IMR-90 (cell line): ENCODE data around the gene TSC1. TPM values are rescaled to one million over a fixed set of nuclear protein-coding genes. Genes with fewer than 3 reads are reported as not detected.

Experiments used
- ATAC-seq: fragments of 200-7000 bp; cut with Tn5 transposase; 2 replicates; pipeline ENCODE4 v1.9.1; 2020; ENCODE audit warnings: low read depth, mild to moderate bottlenecking, moderate library complexity
- BruUV-seq: library from RNA; stranded (reverse); fragments of 400-500 nt; replicated peaks from 2 replicates; lab custom pipeline; 2021; lab: Mats Ljungman, UMichigan
- CTCF ChIA-PET: fragments of 300-600 bp; formaldehyde crosslinking; extraction: SDS; loops from one replicate; lab custom pipeline; 2021; ENCODE audit warnings: antibody characterized with exemption; lab: Yijun Ruan, JAX
- POLR2A ChIA-PET: fragments of 300-600 bp; sonication (Branson Sonifier 250); formaldehyde crosslinking; loops from one replicate; lab custom pipeline; 2022; ENCODE audit warnings: antibody characterized with exemption; ENCODE audit not compliant: unreplicated experiment; lab: Charles Lee
- DNase-seq: peaks from one replicate; pipeline ENCODE4 v3.0.0; 2013
- H2AFZ ChIP-seq: replicated peaks from 2 replicates; pipeline ENCODE3; 2013; ENCODE audit warnings: low read length, mild to moderate bottlenecking; ENCODE audit not compliant: poor library complexity
- H2AK5ac ChIP-seq: 2 replicates; pipeline ENCODE4 v1.6.1; 2013; ENCODE audit warnings: low read depth, low read length, inconsistent platforms
- H2AK9ac ChIP-seq: replicated peaks from 2 replicates; pipeline ENCODE3; 2013; ENCODE audit warnings: mild to moderate bottlenecking, low read depth, low read length, moderate library complexity; ENCODE audit not compliant: poor library complexity
- H2BK120ac ChIP-seq: 2 replicates; pipeline ENCODE4 v1.6.1; 2013; ENCODE audit warnings: low read depth, low read length, inconsistent platforms
- H2BK15ac ChIP-seq: 3 replicates; pipeline ENCODE4 v1.6.1; 2013; ENCODE audit warnings: low read depth, low read length, inconsistent platforms
- H2BK20ac ChIP-seq: 2 replicates; pipeline ENCODE4 v1.6.1; 2013; ENCODE audit warnings: low read depth, mild to moderate bottlenecking, inconsistent platforms, low read length, moderate library complexity
- H2BK5ac ChIP-seq: 2 replicates; pipeline ENCODE4 v1.6.1; 2013; ENCODE audit warnings: mild to moderate bottlenecking, low read depth, low read length, inconsistent platforms; ENCODE audit not compliant: poor library complexity, severe bottlenecking
- H3K14ac ChIP-seq: replicated peaks from 2 replicates; pipeline ENCODE4 v1.6.1; 2013; ENCODE audit warnings: low read depth, low read length, inconsistent platforms
- H3K18ac ChIP-seq: 2 replicates; pipeline ENCODE4 v1.6.1; 2013; ENCODE audit warnings: low read depth, low read length, control low read depth
- H3K23ac ChIP-seq: 2 replicates; pipeline ENCODE4 v1.6.1; 2013; ENCODE audit warnings: low read depth, low read length, inconsistent platforms
- H3K27ac ChIP-seq: 2 replicates; pipeline ENCODE4 v1.5.1; 2013; ENCODE audit warnings: mild to moderate bottlenecking, control low read depth, low read length; ENCODE audit not compliant: insufficient read depth
- H3K27me3 ChIP-seq: 2 replicates; pipeline ENCODE4 v1.6.1; 2013; ENCODE audit warnings: low read length; ENCODE audit not compliant: control insufficient read depth, insufficient read depth
- H3K36me3 ChIP-seq: 2 replicates; pipeline ENCODE4 v1.6.1; 2013; ENCODE audit warnings: low read length, mixed read lengths; ENCODE audit not compliant: control insufficient read depth, insufficient read depth
- H3K4ac ChIP-seq: 2 replicates; pipeline ENCODE4 v1.6.1; 2013; ENCODE audit warnings: low read depth, low read length, inconsistent platforms
- H3K4me1 ChIP-seq: 2 replicates; pipeline ENCODE4 v1.6.1; 2013; ENCODE audit warnings: low read length, mixed read lengths; ENCODE audit not compliant: control insufficient read depth, insufficient read depth
- H3K4me2 ChIP-seq: 2 replicates; pipeline ENCODE4 v1.6.1; 2013; ENCODE audit warnings: low read depth, mild to moderate bottlenecking, control low read depth, low read length, moderate library complexity
- H3K4me3 ChIP-seq: 2 replicates; pipeline ENCODE4 v1.5.1; 2013; ENCODE audit warnings: low read depth, mild to moderate bottlenecking, control low read depth, low read length, moderate library complexity; ENCODE audit not compliant: insufficient read depth
- H3K56ac ChIP-seq: 2 replicates; pipeline ENCODE4 v1.6.1; 2013; ENCODE audit warnings: low read length, inconsistent platforms; ENCODE audit not compliant: insufficient read depth; ENCODE audit errors: extremely low read depth
- H3K79me1 ChIP-seq, 2 experiments: 2 replicates each; pipeline ENCODE4 v1.6.1; 2013; ENCODE audit warnings: low read length in 2 of 2, inconsistent platforms in 1 of 2, low read depth in 1 of 2
- H3K9ac ChIP-seq: 2 replicates; pipeline ENCODE4 v1.6.1; 2013; ENCODE audit warnings: low read depth, low read length, control low read depth
- H3K9me1 ChIP-seq: 2 replicates; pipeline ENCODE4 v1.6.1; 2013; ENCODE audit warnings: low read length, inconsistent platforms; ENCODE audit not compliant: insufficient read depth
- H3K9me3 ChIP-seq: 2 replicates; pipeline ENCODE4 v1.6.1; 2013; ENCODE audit warnings: low read length; ENCODE audit not compliant: control insufficient read depth, insufficient read depth
- H4K20me1 ChIP-seq: 2 replicates; pipeline ENCODE4 v1.6.1; 2013; ENCODE audit warnings: low read length, inconsistent platforms; ENCODE audit not compliant: insufficient read depth
- H4K5ac ChIP-seq: 2 replicates; pipeline ENCODE4 v1.6.1; 2013; ENCODE audit warnings: mild to moderate bottlenecking, low read depth, low read length, control low read depth
- H4K8ac ChIP-seq, 2 experiments: 2 replicates each; pipeline ENCODE4 v1.6.1; 2013; ENCODE audit warnings: low read depth in 2 of 2, low read length in 2 of 2, control low read depth in 1 of 2, inconsistent platforms in 1 of 2
- H4K91ac ChIP-seq: 2 replicates; pipeline ENCODE4 v1.6.1; 2013; ENCODE audit warnings: low read depth, low read length, inconsistent platforms; ENCODE audit not compliant: insufficient read depth
- CEBPB ChIP-seq: IDR thresholded peaks from 2 replicates; pipeline ENCODE4 v1.6.1; 2012; ENCODE audit warnings: low read depth, low read length, improper control_type of control experiment
- CHD1 ChIP-seq: IDR thresholded peaks from 2 replicates; pipeline ENCODE4 v1.6.1; 2012; ENCODE audit warnings: low read depth, low read length, improper control_type of control experiment
- FOS ChIP-seq: fragments of 150-350 bp; IDR thresholded peaks from 2 replicates; pipeline ENCODE4 v1.6.1; 2016; ENCODE audit warnings: low read depth, low read length
- MAFK ChIP-seq: IDR thresholded peaks from 2 replicates; pipeline ENCODE4 v1.6.1; 2012; ENCODE audit warnings: low read depth, low read length, improper control_type of control experiment
- MAZ ChIP-seq: IDR thresholded peaks from 2 replicates; pipeline ENCODE4 v1.6.1; 2012; ENCODE audit warnings: low read depth, mild to moderate bottlenecking, low read length, improper control_type of control experiment, moderate library complexity, borderline replicate concordance
- MXI1 ChIP-seq: IDR thresholded peaks from 2 replicates; pipeline ENCODE4 v1.6.1; 2012; ENCODE audit warnings: low read depth, mild to moderate bottlenecking, low read length, moderate library complexity, borderline replicate concordance
- NFE2L2 ChIP-seq: fragments of 150-350 bp; IDR thresholded peaks from 2 replicates; pipeline ENCODE4 v1.6.1; 2016; ENCODE audit warnings: low read depth, mild to moderate bottlenecking, low read length
- RFX5 ChIP-seq: IDR thresholded peaks from 2 replicates; pipeline ENCODE4 v1.8.0; 2012; ENCODE audit warnings: low read depth, mild to moderate bottlenecking, low read length, moderate library complexity
- SMC3 ChIP-seq: fragments of 150-350 bp; IDR thresholded peaks from 2 replicates; pipeline ENCODE4 v1.6.1; 2016; ENCODE audit warnings: low read depth, mild to moderate bottlenecking, antibody characterized with exemption, low read length, moderate library complexity
- USF2 ChIP-seq: fragments of 150-350 bp; IDR thresholded peaks from 2 replicates; pipeline ENCODE4 v1.6.1; 2017; ENCODE audit warnings: mild to moderate bottlenecking, antibody characterized with exemption, low read length, low read depth
- WGBS, 2 experiments: methylation state at CpG; one replicate each; pipeline versions ENCODE4 v1.1.5 to v1.1.7; 2013; ENCODE audit warnings: missing lambda C conversion rate in 2 of 2; ENCODE audit not compliant: insufficient read length in 1 of 2; ENCODE audit errors: extremely low coverage in 2 of 2; 5-methylcytosine and 5-hydroxymethylcytosine counted together
- dilution Hi-C: fragments of 300-500 bp; cut with HindIII; formaldehyde crosslinking; loops from one replicate; pipeline ENCODE4 v1.14.3; 2018; ENCODE audit warnings: low sequenced_read_pairs; ENCODE audit not compliant: unreplicated experiment
- in situ Hi-C: fragments of 300-500 bp; cut with MboI; formaldehyde crosslinking; loops from 3 replicates; pipeline ENCODE4 v1.14.3; 2019; ENCODE audit warnings: low sequenced_read_pairs, inconsistent platforms, mixed read lengths
- intact Hi-C: fragments of 100-400 bp; cut with micrococcal nuclease; formaldehyde crosslinking; loops from 2 replicates; pipeline ENCODE4 v1.10.0; 2022
- polyA plus RNA-seq, 3 experiments: library from polyadenylated mRNA; depleted of rRNA; stranded (reverse); fragments of >200 nt; gene quantifications; 2 replicates each; pipeline ENCODE4 v1.2.3, GENCODE V29; 2012; ENCODE audit warnings: low replicate concordance in 1 of 3
- total RNA-seq: library from RNA; depleted of rRNA; stranded (reverse); fragments of >200 nt; gene quantifications from 2 replicates; pipeline ENCODE4 v1.2.3, GENCODE V29; 2012
- TF ChIP-seq, protein P1 (sequence below): fragments of 150-350 bp; IDR thresholded peaks from 2 replicates; pipeline ENCODE4 v1.6.1; 2016; ENCODE audit warnings: low read depth, mild to moderate bottlenecking, low read length, moderate library complexity, borderline replicate concordance
- TF ChIP-seq, protein P2 (sequence below): conservative IDR thresholded peaks from 2 replicates; pipeline ENCODE4 v1.5.1; 2012; ENCODE audit warnings: mild to moderate bottlenecking, low read depth, low read length, improper control_type of control experiment

TSC1 gene
- total and polyA plus RNA-seq, 2 of the 4 experiments (the other 2 are of a cell fraction), result 25.7 to 56.3 TPM

DNA sequence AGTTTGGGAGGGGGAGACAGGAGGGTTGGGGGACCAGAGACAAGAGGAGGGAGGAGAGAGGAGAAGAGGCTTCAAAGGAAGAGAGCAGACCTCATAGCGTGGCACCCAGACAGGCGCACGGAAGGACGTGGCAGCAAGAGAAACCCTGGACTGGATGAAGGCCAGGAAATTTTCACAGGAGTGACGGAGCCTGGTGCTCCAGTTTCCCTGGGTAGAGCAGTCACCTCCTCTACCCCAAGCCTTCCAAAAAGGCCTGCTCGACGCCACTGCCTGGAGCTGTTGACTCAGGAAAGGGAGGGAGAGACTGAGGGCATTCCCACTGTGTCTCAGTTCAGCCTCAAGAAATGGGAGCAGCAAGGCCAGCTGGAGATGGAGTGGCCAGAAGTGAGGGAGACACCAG, 85.7 kb downstream of the TSC1 start:
- H3K18ac ChIP-seq, result no peak overlapping the region
- no peak overlapping the region for H3K14ac ChIP-seq
- H3K4me2 ChIP-seq, result no peak overlapping the region
- no peak overlapping the region for H3K23ac ChIP-seq
- H3K9me3 ChIP-seq, result no peaks in the 10 kb centered on the region
- no peak overlapping the region for H2BK5ac ChIP-seq
- DNase-seq (no peak), ATAC-seq (no peak)
- H3K79me1 ChIP-seq, result no peaks in the 10 kb centered on the region
- no peak overlapping the region for H3K56ac ChIP-seq
- no peak overlapping the region for H4K8ac ChIP-seq
- no peaks in the 10 kb centered on the region for H3K9me1 ChIP-seq
- peaks cover 8% of the 10 kb centered on the region; the same call in 1 of the 2 replicates for H3K4me1 ChIP-seq
- no peak overlapping the region for H4K5ac ChIP-seq
- H4K91ac ChIP-seq, result no peak overlapping the region
- H4K20me1 ChIP-seq, result no peaks in the 10 kb centered on the region
- H3K4me3 ChIP-seq, result no peak overlapping the region
- H2AK9ac ChIP-seq, result no peak overlapping the region
- BruUV-seq, result no TSS peak
- H3K27me3 ChIP-seq, result peaks cover 39% of the 10 kb centered on the region
- CTCF ChIA-PET, result no interaction called here
- no CpG with 5 or more reads among the region's 7 CpGs for WGBS, 2 experiments
- POLR2A ChIA-PET, result no interaction called here
- H2BK15ac ChIP-seq, result no peak overlapping the region
- H2AK5ac ChIP-seq, result no peak overlapping the region
- intact Hi-C loops, result no loop called here
- H3K9ac ChIP-seq, result no peak overlapping the region
- no peak overlapping the region for H2BK20ac ChIP-seq
- H3K27ac ChIP-seq, result no peak overlapping the region
- H2AFZ ChIP-seq, result peak overlapping the region; percentile 59
- H2BK120ac ChIP-seq, result no peak overlapping the region
- no peak overlapping the region for H3K4ac ChIP-seq
- in situ Hi-C loops, result no loop called here
- dilution Hi-C loops, result no loop called here
- TF ChIP-seq NFE2L2 (no peak), MXI1 (no peak), USF2 (no peak), MAFK (no peak), CEBPB (no peak), FOS (no peak), RFX5 (no peak), CHD1 (no peak), SMC3 (no peak), MAZ (no peak)
- TF ChIP-seq, protein P1, sequence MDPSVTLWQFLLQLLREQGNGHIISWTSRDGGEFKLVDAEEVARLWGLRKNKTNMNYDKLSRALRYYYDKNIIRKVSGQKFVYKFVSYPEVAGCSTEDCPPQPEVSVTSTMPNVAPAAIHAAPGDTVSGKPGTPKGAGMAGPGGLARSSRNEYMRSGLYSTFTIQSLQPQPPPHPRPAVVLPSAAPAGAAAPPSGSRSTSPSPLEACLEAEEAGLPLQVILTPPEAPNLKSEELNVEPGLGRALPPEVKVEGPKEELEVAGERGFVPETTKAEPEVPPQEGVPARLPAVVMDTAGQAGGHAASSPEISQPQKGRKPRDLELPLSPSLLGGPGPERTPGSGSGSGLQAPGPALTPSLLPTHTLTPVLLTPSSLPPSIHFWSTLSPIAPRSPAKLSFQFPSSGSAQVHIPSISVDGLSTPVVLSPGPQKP, result no peak
- TF ChIP-seq, protein P2, sequence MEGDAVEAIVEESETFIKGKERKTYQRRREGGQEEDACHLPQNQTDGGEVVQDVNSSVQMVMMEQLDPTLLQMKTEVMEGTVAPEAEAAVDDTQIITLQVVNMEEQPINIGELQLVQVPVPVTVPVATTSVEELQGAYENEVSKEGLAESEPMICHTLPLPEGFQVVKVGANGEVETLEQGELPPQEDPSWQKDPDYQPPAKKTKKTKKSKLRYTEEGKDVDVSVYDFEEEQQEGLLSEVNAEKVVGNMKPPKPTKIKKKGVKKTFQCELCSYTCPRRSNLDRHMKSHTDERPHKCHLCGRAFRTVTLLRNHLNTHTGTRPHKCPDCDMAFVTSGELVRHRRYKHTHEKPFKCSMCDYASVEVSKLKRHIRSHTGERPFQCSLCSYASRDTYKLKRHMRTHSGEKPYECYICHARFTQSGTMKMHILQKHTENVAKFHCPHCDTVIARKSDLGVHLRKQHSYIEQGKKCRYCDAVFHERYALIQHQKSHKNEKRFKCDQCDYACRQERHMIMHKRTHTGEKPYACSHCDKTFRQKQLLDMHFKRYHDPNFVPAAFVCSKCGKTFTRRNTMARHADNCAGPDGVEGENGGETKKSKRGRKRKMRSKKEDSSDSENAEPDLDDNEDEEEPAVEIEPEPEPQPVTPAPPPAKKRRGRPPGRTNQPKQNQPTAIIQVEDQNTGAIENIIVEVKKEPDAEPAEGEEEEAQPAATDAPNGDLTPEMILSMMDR, result no peak
- H3K36me3 ChIP-seq, result no peaks in the 10 kb centered on the region
